Endothelial cell of hepatic sinusoid (primary cell): Measurements from ENCODE around the gene KCNJ16.

Source experiments
- in situ Hi-C: cut with HindIII; loops from 2 replicates; pipeline ENCODE4 v1.10.0; 2017; ENCODE audit warnings: low sequenced_read_pairs

Gene KCNJ16

DNA sequence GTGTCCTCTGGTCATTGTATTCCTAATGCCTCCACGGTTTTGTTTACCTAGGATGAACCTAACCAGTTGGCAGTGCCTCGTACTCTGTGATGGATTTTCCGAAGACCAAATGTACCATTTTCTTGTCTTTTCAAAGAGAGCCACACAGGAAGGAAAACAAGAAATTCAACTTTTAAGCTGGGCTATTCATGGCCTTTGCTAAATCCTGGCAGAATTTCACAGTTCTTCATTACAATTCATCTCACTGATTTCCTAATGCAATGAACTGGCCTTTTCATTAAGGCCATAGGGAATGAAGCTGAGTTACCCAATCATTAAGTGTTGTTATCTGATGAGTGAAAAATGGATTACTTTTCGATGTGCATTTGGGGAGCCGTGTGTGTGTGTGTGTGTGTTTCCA, 7.9 kb upstream of the KCNJ16 start:
- in situ Hi-C loops: no loop called here

DNA sequence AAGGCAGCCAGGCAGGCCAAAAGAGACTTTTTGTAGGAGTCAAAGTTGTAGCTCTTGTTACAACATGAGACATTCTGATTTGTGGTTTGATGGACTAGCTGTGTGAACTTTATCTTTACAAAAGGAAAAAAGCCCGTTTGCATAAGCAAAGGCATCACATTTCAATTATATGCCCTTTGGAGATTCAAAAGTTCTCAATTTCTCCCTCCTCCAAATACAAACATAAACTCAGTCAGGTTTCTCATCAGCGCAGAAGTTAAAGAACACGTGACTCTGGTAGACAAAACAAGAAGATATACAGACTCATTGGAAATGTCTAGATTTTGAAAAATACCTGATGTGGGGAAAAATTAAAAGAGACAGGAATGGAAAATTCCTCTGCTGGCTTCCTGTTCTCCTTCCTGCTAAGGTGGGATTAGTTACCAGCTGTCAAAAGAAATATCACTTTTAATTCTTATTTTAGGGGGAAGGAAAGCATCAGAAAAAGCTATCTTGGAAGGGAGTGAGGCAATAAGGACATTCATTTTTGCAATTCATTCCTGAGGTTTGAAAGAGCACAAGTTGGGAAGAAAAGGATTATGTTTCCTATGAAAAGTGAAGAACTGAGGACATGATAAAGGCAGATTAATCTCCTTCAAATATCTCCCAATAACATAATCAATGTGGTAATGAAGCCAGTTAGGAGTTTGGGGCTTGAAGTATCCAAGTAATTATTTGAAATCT, 4.6 kb upstream of the KCNJ16 start:
- in situ Hi-C loops: no loop called here

GRCh38 chr17:70071127-70071526, 3.9 kb upstream of the KCNJ16 start:
- in situ Hi-C loops: no loop called here

- in situ Hi-C loops: no loop called here
Measured at GRCh38 chr17:70071620-70072019, 3.4 kb upstream of the KCNJ16 start.

DNA sequence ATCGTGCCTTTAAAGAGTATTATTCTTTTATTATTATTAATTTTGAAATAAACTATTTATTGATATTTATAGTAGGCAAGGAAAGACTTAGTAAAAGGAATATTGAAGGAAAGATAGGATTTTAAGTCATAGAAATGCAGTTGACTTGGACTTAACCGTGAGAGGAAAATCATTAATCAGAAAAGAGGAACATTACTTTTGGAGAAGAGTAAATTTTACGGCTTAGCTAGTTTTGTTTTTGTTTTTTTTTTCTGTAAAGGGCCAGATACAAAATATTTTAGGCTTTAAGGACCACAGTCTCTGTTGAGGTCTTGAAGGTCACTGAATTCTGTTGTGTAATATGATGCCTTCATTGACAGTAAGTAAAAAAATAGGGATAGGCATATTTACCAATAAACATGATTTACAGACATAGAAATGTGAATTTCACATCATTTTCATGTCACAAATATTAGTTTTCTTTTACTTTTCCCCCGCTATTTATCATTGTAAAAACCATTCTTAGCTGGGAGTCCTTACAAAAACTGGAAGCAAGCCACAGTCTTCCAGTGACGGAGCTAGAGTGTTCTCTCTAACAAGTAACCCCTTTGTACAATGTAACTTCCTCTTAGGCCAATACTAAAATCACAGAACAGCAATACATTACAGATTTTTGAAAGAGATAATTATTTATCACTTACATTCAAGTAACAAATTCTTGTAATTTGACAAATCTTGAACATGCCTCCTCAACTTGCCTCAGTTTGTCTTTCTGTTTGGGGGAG, 2.3 kb upstream of the KCNJ16 start:
- in situ Hi-C loops: no loop called here

DNA sequence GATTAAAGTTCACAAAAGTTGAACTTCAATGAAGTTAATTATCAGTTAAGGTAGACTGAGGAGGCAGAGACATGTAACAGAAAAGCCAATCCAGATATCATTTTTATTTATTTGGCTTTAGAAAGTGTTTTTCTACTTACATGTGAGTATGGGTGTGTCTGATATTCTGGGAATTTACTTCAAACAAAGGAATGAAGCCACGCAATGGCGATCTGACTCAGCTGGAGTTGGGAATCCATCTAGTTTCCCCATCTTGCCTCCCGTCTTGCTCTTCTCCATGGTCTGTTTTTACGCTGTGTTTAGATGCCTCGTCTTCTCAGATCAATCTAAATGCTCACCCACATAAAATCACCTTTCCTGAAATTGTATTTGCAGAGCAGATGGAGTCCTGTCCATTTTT, 1.7 kb upstream of the KCNJ16 start:
- in situ Hi-C loops: no loop called here

DNA sequence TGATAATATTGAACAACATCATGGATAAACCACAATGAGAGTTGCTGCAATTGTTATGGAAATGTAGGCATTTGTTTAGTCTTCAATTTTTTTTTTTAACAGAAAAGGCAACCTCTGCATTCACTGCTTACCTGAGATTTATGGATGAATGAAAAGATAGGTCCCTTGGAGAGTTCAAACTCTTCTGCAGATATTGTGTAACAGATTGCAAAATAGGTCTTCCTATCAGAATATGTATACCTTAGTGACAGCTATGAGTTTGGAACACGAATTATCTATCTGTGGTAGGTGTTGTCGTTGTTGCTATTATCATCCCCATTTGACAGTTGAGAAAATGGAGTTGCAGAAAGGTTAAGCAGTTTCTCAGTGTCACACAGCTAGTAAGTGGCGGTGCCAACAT, 1.2 kb upstream of the KCNJ16 start:
- in situ Hi-C loops: no loop called here

DNA sequence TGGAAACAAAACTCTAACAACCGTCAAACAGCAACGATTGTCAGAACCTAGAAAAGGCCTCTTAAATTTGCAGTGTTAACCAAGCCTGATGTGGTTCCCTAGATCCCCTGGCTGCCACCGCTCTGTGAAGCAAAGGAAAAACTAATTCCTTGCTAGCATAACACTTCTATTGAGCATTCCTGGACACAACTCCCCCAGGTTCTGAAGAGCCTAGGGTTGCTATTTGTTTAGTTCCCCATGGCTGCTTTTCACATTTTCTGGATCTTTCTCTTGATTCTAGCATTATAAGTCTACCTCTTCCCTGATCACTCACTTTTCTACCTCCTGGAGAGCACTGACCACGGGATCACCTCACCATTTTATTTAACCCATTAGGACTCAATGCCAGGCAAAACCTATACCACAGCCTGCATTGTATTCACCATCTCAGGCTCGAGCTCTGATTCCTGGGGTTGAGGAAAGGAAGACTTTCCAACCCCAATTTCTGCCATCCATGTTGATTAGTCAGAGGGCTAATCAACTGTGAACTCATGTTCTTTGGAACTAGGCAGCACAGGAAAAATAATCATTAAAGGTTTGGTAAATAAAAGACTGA, 692 bp upstream of the KCNJ16 start:
- in situ Hi-C loops: no loop called here

DNA sequence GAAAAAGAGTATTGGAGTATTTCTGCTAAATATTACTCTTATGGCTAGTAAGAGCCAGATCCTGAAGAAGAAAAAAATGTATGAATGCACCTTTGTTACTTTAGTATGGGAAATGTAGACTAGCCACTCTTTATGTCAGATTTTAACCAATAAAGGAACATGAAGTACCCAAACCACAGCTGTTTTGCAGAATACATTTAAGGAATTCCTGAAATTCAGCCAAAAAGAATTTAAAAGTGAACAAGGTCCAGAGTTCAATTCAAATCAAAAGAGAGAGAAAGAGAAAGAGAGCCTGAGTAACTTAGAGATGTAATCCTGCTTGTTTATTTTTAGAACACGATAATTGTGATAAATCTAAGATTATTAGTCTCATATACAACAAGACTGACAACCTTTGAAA, 1.2 kb downstream of the KCNJ16 start:
- in situ Hi-C loops: no loop called here

GRCh38 chr17:70076831-70077230, 1.8 kb downstream of the KCNJ16 start:
- in situ Hi-C loops: no loop called here

- in situ Hi-C loops: no loop called here
Measured at GRCh38 chr17:70078549-70078948, 3.5 kb downstream of the KCNJ16 start.

DNA sequence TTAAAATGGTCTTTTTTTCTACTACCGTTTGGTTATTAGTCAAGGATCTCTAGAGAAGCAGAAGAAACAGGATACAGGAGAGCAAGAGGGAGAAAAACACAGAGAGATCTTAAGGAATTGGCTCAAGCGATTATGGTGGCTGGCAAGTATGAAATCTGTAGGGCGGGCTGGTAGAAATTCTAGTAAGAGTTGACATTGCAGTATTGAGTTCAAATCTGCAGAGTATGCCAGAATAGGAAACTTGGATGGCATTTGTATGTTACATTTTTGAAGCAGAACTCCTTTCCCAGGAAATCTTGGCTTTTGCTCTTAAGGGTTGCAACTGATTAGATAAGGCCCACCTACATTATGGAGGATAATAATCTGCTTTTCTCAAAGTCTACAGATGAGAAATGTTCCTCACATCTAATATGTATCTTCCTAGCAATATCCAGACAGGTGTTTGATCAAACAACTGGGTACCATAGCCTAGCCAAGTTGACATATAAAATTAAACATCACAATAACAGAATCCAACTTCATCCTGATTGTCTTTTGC, 4.0 kb downstream of the KCNJ16 start:
- in situ Hi-C loops: no loop called here

DNA sequence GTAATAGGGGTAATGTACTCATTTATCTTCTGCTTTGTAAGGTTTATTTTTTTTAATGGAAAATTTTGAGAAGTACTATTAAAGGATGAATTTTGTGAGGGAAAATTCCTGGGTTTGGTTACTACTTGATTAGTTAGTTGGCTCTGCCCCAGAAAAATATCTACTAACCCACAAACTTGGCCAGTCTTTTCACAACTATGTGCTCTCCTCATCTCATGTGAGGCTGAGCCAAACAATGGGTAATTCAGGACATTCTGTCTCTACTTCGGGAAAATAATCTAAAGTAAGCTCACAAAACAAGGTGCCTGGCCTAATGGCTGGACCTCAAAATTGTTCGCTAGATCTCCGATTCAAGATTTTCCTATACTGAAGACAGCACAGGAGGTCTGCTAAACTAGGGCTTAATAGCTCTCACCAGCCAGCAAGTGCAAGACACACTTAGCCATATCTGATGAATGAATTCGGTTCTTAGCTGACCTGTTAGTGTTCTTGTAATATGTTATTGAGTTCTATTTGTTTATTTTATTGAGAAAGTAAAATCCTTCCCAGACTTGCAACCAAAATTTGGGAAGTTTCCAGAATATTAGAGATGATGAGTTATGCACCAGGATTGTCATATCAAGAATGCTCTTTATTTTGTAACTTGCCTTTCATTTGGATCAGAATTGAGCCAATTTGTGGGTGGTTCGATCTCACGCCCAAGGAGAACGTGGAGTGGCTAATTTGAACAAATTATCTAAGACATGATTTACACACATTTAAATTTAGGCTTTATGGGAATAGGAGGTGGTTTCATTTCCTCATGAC, 5.7 kb downstream of the KCNJ16 start:
- in situ Hi-C loops: no loop called here

- in situ Hi-C loops: no loop called here
Measured at GRCh38 chr17:70081885-70082284, 6.9 kb downstream of the KCNJ16 start.

DNA sequence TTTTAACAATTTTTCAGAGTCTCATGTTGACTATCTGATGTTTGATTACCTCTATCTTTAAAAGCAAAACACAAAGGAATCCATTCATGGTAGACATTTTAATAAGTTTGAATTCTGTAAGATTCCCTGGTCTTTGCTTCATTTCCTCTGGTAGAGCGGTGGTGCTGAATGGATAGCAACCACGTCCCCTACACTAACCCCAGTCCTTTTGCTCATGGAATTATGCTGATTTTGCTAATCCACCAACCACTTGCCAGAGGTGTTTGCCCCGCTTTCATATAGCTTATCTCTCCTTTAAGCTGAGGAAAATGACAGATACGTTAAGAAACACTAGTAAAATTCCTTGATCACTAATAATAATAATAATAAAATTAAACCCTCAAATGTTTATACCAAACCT, 9.5 kb downstream of the KCNJ16 start:
- in situ Hi-C loops: no loop called here

- in situ Hi-C loops: no loop called here
Measured at GRCh38 chr17:70086516-70086915, 11.5 kb downstream of the KCNJ16 start.

DNA sequence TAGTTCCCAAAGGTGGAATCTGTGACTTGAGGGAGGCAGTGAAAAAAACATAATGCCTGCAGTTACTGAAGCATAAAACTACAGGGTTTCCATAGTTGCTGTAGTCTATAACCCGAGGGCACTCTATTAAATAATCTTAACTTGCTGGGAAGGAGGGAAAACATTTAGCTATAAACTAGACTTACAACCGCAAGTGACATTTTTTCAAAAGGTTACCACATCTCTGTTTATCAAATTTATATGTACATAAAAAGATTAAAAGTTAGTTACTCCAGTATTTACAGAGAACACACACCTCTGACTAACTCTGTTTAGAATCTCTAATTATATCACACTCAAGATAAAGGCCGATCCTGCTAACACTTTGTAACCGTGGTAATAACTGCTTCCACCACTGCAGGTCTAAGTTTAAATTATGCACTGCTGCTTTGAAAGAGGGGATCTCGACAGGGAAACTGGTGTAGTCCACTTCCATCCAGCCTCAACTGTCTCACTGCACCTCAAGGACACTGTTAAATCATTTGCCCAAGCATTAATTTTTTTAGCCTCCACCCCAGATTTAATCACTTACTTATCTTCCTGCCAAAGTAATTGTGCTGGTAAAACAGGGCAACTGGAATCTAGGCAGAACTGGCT, 14.6 kb downstream of the KCNJ16 start:
- in situ Hi-C loops: no loop called here

GRCh38 chr17:70091005-70091568, 16.1 kb downstream of the KCNJ16 start:
- in situ Hi-C loops: no loop called here

DNA sequence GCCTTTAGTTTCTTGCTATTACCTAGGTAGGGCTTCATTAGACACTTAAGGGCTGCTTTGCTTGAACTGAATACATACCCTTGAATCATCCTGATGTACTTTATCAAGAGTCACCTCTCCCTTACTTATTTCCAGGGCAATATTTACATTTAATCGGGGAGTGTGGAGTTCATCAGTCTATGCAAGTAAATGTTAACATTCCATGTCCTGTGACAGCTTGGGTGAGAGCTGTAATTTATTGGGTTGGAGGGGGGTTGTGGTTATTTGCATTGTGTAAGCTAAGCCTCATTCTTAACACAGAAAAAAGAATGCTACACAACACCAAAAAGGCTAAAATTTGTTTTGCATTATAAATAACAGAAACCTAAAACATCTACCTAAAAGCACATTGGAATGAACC, 16.7 kb downstream of the KCNJ16 start:
- in situ Hi-C loops: no loop called here

GRCh38 chr17:70093163-70093562, 18.1 kb downstream of the KCNJ16 start:
- in situ Hi-C loops: no loop called here
